GM12892 (cell line): ENCODE results near the gene PLG.
"Not testable (repeated sequence)": the region's sequence is repeated elsewhere in the genome, so short reads cannot be mapped to it uniquely, and the experiment has no call there.

Experiments
- POLR2A ChIP-seq: IDR thresholded peaks from 2 replicates; pipeline ENCODE4 v1.6.1; 2011; ENCODE audit warnings: low read depth, low read length, control low read depth
- POLR2AphosphoS5 ChIP-seq: IDR thresholded peaks from 2 replicates; pipeline ENCODE4 v1.6.1; 2011; ENCODE audit warnings: low read depth, low read length, control low read depth

DNA sequence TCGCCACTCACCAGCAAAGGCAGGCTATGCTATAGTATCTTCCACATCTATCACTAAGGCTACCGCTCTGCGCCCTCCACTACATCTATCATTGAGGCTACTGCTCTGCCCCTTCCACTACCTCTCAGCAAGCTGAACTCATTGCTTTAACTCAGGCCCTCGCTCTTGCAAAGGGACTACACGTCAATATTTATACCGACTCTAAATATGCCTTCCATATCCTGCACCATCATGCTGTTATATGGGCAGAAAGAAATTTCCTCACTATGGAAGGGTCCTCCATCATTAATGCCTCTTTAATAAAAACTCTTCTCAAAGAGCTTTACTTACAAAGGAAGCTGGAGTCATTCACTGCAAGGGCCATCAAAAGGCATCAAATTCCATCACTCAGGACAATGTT is 77.1 kb downstream of the PLG start:
- TF ChIP-seq POLR2A, POLR2AphosphoS5: not testable (repeated sequence)
